HL-60 (cell line): Measurements from ENCODE around the gene TRAT1.

Source experiments
- GABPA ChIP-seq: IDR thresholded peaks from 2 replicates; pipeline ENCODE4 v1.6.1; 2012; ENCODE audit warnings: low read depth
- POLR2AphosphoS5 ChIP-seq: IDR thresholded peaks from 2 replicates; pipeline ENCODE4 v1.6.1; 2012; ENCODE audit warnings: low read depth
- TF ChIP-seq, protein P1 (sequence below): IDR thresholded peaks from one replicate; pipeline ENCODE4 v1.5.1; 2011; ENCODE audit warnings: low read length, control low read depth, inconsistent platforms; ENCODE audit not compliant: insufficient read depth
- TF ChIP-seq, protein P2 (sequence below): IDR thresholded peaks from 2 replicates; pipeline ENCODE4 v1.6.1; 2012; ENCODE audit warnings: low read depth; ENCODE audit not compliant: insufficient replicate concordance

DNA sequence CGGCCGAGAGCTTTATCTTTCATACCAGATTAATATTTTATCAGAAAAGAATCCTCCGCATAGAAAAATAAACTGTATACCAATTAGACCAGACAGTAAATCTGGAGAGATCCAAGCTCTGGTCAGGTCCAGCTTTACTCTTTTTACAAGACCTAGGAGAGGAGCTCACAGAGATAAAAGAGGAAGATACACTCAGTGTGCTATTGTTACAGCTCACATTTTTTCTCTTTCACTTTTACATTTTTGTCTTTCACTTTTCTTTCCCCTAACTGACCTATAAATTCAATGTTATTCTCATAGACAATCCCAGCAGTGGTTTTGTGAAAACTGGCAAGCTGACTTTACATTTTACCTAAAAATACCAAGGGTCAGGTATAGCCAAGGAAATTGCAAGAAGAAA lies 75.3 kb downstream of the TRAT1 start:
- TF ChIP-seq, protein P1, sequence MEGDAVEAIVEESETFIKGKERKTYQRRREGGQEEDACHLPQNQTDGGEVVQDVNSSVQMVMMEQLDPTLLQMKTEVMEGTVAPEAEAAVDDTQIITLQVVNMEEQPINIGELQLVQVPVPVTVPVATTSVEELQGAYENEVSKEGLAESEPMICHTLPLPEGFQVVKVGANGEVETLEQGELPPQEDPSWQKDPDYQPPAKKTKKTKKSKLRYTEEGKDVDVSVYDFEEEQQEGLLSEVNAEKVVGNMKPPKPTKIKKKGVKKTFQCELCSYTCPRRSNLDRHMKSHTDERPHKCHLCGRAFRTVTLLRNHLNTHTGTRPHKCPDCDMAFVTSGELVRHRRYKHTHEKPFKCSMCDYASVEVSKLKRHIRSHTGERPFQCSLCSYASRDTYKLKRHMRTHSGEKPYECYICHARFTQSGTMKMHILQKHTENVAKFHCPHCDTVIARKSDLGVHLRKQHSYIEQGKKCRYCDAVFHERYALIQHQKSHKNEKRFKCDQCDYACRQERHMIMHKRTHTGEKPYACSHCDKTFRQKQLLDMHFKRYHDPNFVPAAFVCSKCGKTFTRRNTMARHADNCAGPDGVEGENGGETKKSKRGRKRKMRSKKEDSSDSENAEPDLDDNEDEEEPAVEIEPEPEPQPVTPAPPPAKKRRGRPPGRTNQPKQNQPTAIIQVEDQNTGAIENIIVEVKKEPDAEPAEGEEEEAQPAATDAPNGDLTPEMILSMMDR, result no peak
- TF ChIP-seq POLR2AphosphoS5 (no peak), GABPA (no peak)
- TF ChIP-seq, protein P2, sequence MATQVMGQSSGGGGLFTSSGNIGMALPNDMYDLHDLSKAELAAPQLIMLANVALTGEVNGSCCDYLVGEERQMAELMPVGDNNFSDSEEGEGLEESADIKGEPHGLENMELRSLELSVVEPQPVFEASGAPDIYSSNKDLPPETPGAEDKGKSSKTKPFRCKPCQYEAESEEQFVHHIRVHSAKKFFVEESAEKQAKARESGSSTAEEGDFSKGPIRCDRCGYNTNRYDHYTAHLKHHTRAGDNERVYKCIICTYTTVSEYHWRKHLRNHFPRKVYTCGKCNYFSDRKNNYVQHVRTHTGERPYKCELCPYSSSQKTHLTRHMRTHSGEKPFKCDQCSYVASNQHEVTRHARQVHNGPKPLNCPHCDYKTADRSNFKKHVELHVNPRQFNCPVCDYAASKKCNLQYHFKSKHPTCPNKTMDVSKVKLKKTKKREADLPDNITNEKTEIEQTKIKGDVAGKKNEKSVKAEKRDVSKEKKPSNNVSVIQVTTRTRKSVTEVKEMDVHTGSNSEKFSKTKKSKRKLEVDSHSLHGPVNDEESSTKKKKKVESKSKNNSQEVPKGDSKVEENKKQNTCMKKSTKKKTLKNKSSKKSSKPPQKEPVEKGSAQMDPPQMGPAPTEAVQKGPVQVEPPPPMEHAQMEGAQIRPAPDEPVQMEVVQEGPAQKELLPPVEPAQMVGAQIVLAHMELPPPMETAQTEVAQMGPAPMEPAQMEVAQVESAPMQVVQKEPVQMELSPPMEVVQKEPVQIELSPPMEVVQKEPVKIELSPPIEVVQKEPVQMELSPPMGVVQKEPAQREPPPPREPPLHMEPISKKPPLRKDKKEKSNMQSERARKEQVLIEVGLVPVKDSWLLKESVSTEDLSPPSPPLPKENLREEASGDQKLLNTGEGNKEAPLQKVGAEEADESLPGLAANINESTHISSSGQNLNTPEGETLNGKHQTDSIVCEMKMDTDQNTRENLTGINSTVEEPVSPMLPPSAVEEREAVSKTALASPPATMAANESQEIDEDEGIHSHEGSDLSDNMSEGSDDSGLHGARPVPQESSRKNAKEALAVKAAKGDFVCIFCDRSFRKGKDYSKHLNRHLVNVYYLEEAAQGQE, result no peak
